GM23338 (cell line): ENCODE measurements around the gene TTYH3.

Experiments used
- EZH2 ChIP-seq: fragments of 200-600 bp; sonication (generic); IDR thresholded peaks from one replicate; pipeline ENCODE4 v1.8.0; 2017; ENCODE audit warnings: antibody characterized with exemption, mild to moderate bottlenecking, low read depth; ENCODE audit not compliant: unreplicated experiment
- TF ChIP-seq, protein P1 (sequence below): IDR thresholded peaks from one replicate; pipeline ENCODE4 v1.6.1; 2018; ENCODE audit warnings: antibody characterized with exemption; ENCODE audit not compliant: unreplicated experiment

DNA sequence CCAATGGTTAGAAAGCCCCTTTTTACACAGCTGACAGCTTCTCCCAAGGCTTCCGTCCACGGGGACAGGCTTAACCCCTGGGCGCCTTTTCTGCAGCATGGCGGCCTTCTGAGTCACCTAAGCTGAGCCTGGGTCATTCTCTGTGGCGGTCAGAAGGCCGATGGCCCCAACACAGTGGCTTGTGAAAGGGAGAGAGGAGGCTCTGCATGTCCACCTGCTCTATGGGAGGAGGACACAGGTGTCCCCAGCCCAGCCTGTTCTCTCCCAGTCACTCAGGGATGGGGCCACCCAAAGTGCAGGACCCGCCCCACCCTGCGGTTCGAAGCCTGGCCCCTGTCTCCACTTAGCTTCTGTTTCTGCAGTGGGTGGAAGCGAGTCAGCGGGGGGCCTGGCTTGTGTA is 20.4 kb upstream of the TTYH3 start:
- TF ChIP-seq EZH2 = no peak
- TF ChIP-seq, protein P1, sequence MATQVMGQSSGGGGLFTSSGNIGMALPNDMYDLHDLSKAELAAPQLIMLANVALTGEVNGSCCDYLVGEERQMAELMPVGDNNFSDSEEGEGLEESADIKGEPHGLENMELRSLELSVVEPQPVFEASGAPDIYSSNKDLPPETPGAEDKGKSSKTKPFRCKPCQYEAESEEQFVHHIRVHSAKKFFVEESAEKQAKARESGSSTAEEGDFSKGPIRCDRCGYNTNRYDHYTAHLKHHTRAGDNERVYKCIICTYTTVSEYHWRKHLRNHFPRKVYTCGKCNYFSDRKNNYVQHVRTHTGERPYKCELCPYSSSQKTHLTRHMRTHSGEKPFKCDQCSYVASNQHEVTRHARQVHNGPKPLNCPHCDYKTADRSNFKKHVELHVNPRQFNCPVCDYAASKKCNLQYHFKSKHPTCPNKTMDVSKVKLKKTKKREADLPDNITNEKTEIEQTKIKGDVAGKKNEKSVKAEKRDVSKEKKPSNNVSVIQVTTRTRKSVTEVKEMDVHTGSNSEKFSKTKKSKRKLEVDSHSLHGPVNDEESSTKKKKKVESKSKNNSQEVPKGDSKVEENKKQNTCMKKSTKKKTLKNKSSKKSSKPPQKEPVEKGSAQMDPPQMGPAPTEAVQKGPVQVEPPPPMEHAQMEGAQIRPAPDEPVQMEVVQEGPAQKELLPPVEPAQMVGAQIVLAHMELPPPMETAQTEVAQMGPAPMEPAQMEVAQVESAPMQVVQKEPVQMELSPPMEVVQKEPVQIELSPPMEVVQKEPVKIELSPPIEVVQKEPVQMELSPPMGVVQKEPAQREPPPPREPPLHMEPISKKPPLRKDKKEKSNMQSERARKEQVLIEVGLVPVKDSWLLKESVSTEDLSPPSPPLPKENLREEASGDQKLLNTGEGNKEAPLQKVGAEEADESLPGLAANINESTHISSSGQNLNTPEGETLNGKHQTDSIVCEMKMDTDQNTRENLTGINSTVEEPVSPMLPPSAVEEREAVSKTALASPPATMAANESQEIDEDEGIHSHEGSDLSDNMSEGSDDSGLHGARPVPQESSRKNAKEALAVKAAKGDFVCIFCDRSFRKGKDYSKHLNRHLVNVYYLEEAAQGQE = no peak
